ENCODE measurements around the gene NSG1.
A peak's percentile ranks its signal among the peaks of the same experiment; 100 is the strongest.
"Not testable (repeated sequence)": the region's sequence is repeated elsewhere in the genome, so short reads cannot be mapped to it uniquely, and the experiment has no call there.

The NSG1 gene

GRCh38 chr4:4417886-4418285 is 31.0 kb downstream of the NSG1 start:
- DNase-seq, result no peak

GRCh38 chr4:4418676-4419390 is 31.9 kb downstream of the NSG1 start:
- no peak for DNase-seq

GRCh38 chr4:4419896-4420295 is 33.0 kb downstream of the NSG1 start:
- no peak for DNase-seq

GRCh38 chr4:4420421-4420820 is 33.5 kb downstream of the NSG1 start:
- no peak for DNase-seq

GRCh38 chr4:4421356-4421755 is 34.5 kb downstream of the NSG1 start:
- no peak for DNase-seq

GRCh38 chr4:4422117-4422516 is 35.2 kb downstream of the NSG1 start:
- not testable (repeated sequence) for DNase-seq

- no peak for DNase-seq
These were observed 36.1 kb downstream of the NSG1 start for GRCh38 chr4:4422856-4423499.

- no peak for DNase-seq
These were observed 37.0 kb downstream of the NSG1 start for GRCh38 chr4:4423706-4424498.

- DNase-seq, result no peak
These were observed 37.7 kb downstream of the NSG1 start for GRCh38 chr4:4424499-4425115.

- DNase-seq, result no peak
These were observed 38.3 kb downstream of the NSG1 start for GRCh38 chr4:4425119-4425690.

- no peak for DNase-seq
These were observed 38.8 kb downstream of the NSG1 start for GRCh38 chr4:4425696-4426095.

- no peak for DNase-seq
These were observed 39.7 kb downstream of the NSG1 start for GRCh38 chr4:4426511-4427120.

GRCh38 chr4:4427121-4427870 is 40.4 kb downstream of the NSG1 start:
- DNase-seq, result no peak

GRCh38 chr4:4427886-4428285 is 41.0 kb downstream of the NSG1 start:
- DNase-seq, result no peak

- DNase-seq, result no peak
These were observed 42.3 kb downstream of the NSG1 start for GRCh38 chr4:4428966-4429875.

- DNase-seq, result peak; percentile 0
These were observed 43.7 kb downstream of the NSG1 start for GRCh38 chr4:4430492-4431195.

GRCh38 chr4:4432341-4433125 is 45.6 kb downstream of the NSG1 start:
- no peak for DNase-seq

- no peak for DNase-seq
These were observed 47.0 kb downstream of the NSG1 start for GRCh38 chr4:4433941-4434340.

GRCh38 chr4:4436244-4436823 is 49.4 kb downstream of the NSG1 start:
- DNase-seq, result no peak
